ENCODE data around the gene FPR3.
"Not testable (repeated sequence)": the region's sequence is repeated elsewhere in the genome, so short reads cannot be mapped to it uniquely, and the experiment has no call there.

FPR3 gene

DNA sequence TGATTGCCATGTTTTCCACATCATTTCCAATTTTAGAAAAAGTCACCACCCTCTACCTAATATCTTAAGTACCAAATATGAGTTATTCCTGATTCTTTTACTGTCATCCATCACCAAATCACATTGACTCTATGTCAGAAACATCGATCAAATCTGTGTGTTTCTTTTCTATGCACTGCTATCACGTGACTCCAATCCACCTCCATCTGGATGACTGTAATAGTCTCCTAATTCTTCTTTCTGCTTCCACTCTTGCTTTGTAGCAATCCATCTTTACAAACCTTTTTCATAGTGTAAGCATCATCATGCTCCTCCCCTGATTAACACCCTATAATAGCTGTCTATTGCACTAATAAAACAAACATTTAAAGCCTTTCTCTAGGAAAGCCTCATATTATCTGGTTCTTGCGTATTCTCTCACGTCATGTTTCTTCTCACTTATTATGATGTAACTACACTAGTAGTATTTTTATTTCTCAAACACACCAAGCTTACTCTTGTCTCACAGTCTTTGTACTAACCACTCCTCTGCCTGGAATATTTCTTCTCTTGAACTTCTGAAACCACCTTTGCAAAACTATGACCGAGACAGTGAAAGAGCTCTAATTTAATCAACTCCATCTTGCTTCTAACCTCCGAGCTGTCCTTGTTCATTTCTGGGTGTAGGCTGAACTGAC, 10.7 kb upstream of the FPR3 start:
- DNase-seq (ENCODE audit: low spot score) = no peak

DNA sequence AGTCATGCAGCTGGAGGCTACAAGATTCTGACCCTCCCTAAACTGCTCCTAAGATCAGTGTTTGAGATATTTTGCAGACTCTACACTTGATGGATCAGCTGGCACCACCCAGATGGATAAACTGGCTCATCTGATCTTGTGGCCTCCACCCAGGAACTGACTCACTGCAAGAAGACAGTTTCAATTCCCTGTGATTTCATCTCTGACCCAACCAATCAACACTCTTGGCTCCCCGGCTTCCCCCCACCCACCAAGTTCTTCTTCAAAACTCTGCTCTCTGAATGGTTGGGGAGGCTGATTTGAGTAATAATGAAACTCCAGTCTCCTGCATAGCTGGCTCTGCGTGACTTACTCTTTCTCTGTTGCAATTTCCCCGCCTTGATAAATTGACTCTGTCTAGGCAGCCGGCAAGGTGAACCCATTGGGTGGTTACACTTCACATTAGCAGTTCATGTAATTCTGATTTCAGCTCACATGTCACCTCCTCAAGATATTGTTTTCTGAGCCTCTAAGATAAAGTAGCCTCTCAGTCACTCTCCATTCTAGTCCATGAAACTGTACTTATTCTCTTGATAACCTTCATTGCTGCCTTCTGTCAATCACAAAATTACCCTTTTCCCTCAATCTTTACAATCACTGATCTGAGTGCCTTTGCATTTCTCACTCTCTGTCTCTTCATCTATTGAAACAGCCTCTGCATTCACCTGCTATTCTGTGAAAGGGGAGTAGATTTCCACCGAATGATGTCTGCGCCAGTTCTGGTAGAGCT, 9.9 kb upstream of the FPR3 start:
- DNase-seq (ENCODE audit: low spot score) = no peak

- no peak for DNase-seq (ENCODE audit: low spot score)
Measured at GRCh38 chr19:51786646-51787494, 8.1 kb upstream of the FPR3 start.

- DNase-seq (ENCODE audit: low spot score) = no peak
Measured at GRCh38 chr19:51788029-51788428, 6.9 kb upstream of the FPR3 start.

DNA sequence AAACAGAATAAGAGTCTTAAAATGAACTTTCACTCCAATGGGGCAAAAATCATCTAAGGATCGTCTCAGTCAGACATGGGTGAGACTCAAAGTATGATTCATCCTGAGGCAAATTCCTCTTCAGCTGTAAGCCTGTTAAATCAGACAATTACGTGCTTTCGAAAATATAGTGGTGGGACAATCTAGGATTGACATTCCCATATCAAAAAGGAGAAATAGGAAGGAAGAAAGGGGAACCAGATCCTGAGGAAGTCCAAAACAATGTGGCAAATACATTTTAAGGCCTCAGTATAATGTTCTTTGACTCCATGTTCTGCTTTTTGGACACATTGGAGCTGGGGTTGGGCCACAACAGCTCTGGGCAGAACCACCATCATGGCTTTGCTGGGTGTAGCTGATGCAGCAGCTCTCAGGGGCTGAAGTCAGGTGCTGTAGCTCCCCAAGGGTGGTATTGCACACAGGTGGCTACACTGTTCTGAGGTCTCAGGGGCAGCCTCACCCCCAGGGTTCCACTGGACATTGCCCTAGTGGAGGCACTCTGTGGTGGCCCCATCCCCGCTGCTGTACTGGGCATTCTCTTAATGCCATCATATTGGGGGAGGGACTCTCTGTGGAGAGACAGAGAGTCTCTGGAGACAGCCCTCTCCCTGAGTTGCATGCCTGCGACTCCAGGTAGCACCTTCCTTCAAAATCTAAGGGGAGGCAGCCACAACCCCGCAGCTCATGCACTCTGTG, 5.7 kb upstream of the FPR3 start:
- no peak for DNase-seq (ENCODE audit: low spot score)

DNA sequence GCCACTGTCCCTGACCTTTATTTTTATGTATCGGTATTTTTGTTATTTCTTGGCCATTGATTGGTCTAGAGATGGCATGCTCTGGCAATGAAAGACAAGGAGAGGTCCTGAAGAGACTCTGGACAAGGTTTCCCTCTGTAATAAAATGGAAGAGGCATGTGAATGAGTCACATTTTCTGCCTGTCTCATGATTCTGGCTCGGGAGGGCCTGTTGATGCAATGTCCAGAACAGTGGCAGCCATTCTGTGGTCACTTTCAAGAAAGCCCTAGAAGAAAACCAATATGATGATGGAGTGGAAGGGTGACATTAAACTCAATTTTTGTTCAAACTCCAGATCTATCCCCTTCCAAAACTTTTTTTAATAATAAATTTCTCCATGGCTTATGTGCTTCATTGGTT, 2.0 kb upstream of the FPR3 start:
- no peak for DNase-seq (ENCODE audit: low spot score)

DNA sequence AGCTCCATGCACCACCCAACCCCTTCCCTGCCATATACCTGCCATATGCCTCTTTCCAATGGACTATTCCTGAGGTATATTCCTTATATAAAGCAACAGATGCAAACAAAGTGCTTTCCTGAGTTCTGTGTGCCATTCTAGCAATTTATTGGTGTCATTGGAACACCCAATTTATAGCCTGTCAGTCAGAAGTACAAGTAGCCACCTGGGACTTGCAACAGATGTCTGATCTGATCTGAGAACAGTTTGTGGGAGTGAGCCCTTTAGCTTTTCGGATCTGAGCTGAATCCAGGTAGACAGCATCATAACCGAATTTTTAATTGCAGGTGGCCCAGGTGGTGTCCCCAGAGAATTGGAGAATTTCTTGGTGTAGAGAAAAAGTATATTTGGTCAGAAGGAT, 963 bp upstream of the FPR3 start:
- no peak for DNase-seq (ENCODE audit: low spot score)

DNA sequence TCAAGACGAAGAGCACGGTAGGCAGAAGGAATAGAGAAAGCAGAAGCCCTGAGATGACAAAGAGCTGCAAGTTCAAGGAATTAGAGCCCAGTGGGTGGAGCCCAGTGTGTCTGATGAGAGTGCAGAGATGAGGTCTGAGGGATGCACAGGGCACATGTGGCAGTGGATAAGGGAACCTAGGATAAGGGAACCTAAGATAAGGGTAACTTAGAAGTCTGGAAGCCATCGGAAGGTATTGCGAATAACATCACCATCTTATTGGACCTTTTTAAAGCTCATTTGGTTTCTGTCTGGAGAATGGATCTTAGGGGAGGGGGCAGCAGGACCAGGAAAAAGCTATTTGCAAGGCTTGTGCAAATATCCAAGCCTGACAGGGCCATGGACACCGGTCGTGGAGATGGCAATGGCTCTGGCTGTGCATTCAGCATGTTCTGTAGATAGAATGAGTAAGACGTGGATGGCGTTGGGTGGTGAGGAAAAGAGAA, 1.3 kb downstream of the FPR3 start:
- DNase-seq (ENCODE audit: low spot score) = no peak

- DNase-seq (ENCODE audit: low spot score) = no peak
Measured at GRCh38 chr19:51797480-51797879, 2.5 kb downstream of the FPR3 start.

DNA sequence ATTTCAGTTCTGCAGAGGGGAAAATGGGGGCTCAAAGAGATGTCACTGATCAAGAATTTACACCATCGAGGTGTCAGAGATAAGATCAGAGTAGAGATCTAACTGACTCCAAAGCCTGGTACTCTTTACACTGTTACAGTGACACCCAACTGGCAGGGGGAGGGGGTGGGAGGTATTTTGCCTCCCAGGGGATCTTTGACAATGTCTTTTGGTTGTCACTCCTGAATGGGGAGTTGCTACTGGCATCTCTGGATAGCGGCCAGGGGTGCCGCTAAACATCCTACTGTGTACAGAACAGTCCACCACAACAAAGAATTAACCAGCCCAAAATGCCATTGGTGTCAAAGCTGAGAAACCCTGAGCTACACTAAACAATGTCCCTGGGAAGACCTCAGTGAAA, 3.1 kb downstream of the FPR3 start:
- no peak for DNase-seq (ENCODE audit: low spot score)

GRCh38 chr19:51799034-51799773, 4.2 kb downstream of the FPR3 start:
- DNase-seq (ENCODE audit: low spot score) = no peak

DNA sequence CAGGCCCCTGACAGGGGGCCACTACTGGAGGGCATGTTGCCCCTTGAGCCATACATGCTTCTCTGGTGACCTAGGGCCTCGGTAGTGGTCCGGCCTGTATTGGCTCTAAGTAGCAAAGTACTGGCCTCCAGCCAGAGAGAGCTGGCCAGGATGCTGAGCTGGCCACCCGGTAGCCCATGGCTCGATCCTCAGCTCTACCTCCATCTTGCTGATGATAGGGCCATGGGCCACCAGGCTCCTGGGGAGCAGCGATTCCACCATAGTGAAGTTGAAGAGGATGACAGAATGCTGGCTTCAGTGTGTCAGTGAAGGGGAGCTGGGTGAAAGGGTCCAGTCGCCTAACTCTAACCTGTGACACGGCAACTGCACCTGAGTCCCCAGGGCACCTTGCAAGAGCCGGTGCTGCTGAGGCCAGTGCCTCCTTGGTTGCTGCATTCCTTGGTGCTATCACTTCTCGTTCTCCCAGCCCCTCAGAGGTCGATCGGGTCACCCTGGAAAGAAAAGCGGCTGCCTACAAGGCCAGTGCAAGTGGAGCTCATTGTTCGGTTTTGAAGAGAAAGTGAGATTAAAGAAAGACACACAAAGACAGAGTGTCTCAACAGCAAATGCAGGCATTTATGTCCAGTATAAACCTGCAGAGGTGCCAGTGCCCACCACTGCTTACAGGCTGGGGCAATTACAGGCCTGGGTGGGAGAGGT, 5.0 kb downstream of the FPR3 start:
- DNase-seq (ENCODE audit: low spot score) = no peak

- no peak for DNase-seq (ENCODE audit: low spot score)
Measured at GRCh38 chr19:51800473-51801244, 5.7 kb downstream of the FPR3 start.

DNA sequence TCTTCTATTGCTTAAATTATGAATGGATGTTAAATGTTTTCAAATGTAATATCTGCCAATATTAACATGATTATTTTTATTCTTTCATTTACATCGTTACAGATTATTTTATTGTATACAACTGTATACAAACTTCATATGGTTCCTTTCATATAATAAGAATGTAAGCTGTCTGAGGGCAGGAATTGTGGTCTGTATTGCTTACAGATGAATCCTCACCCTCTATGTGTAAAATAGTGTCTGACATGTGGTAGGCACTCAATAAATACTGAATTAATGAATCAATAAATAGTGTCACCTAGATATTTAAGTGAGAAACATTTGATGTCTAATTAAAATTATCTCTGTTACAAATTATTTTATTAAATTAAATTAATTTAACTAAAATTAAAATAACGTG, 7.8 kb downstream of the FPR3 start:
- DNase-seq (ENCODE audit: low spot score) = no peak

- no peak for DNase-seq (ENCODE audit: low spot score)
Measured at GRCh38 chr19:51803519-51803918, 8.6 kb downstream of the FPR3 start.

- no peak for DNase-seq (ENCODE audit: low spot score)
Measured at GRCh38 chr19:51803967-51804366, 9.0 kb downstream of the FPR3 start.

- not testable (repeated sequence) for DNase-seq (ENCODE audit: low spot score)
Measured at GRCh38 chr19:51804789-51805188, 9.8 kb downstream of the FPR3 start.

GRCh38 chr19:51805396-51805795, 10.4 kb downstream of the FPR3 start:
- DNase-seq (ENCODE audit: low spot score) = not testable (repeated sequence)

GRCh38 chr19:51806571-51806970, 11.6 kb downstream of the FPR3 start:
- DNase-seq (ENCODE audit: low spot score) = not testable (repeated sequence)
